Endothelial cell (in vitro differentiated cells): ENCODE measurements around the gene CDK6. TPM values are rescaled to one million over a fixed set of nuclear protein-coding genes. Genes with fewer than 3 reads are reported as not detected.

Experiments
- DNase-seq: peaks from one replicate; pipeline ENCODE4 v3.0.0; 2021; ENCODE audit warnings: low spot score
- H3K27ac Mint-ChIP-seq: one replicate; pipeline ENCODE4 v1.8.0; 2021; ENCODE audit warnings: mixed read lengths, inconsistent platforms; ENCODE audit not compliant: unreplicated experiment
- H3K27me3 Mint-ChIP-seq: one replicate; pipeline ENCODE4 v1.8.0; 2021; ENCODE audit warnings: mild to moderate bottlenecking, moderate library complexity, mixed read lengths, inconsistent platforms; ENCODE audit not compliant: unreplicated experiment
- H3K36me3 Mint-ChIP-seq: one replicate; pipeline ENCODE4 v1.8.0; 2021; ENCODE audit warnings: mild to moderate bottlenecking, low read depth, mixed read lengths, inconsistent platforms; ENCODE audit not compliant: unreplicated experiment
- H3K4me1 Mint-ChIP-seq: one replicate; pipeline ENCODE4 v1.8.0; 2021; ENCODE audit warnings: mild to moderate bottlenecking, mixed read lengths, inconsistent platforms; ENCODE audit not compliant: unreplicated experiment
- H3K4me3 Mint-ChIP-seq: one replicate; pipeline ENCODE4 v1.8.0; 2021; ENCODE audit warnings: mild to moderate bottlenecking, mixed read lengths, inconsistent platforms; ENCODE audit not compliant: unreplicated experiment
- H3K9me3 Mint-ChIP-seq: one replicate; pipeline ENCODE4 v1.8.0; 2021; ENCODE audit warnings: mixed read lengths, inconsistent platforms; ENCODE audit not compliant: unreplicated experiment
- CTCF ChIP-seq: fragments of 200-600 bp; sonication (generic); IDR thresholded peaks from one replicate; pipeline ENCODE4 v1.5.0; 2021; ENCODE audit warnings: antibody characterized with exemption; ENCODE audit not compliant: unreplicated experiment
- total RNA-seq: library from RNA; stranded (reverse); fragmentation: NEBNext Ultra II Directional; extraction: Animal tissue kit (Norgen Biotek cat#: 25700); gene quantifications from one replicate; pipeline ENCODE4 v1.2.1, GENCODE V29; 2021; ENCODE audit not compliant: unreplicated experiment

Gene CDK6
- total RNA-seq, 1 donor from 2014 or later: 32.6 TPM

- Mint-ChIP-seq H3K36me3 (no peaks in the 10 kb centered on the region), H3K4me1 (peaks cover 13% of the 10 kb centered on the region), H3K27ac (no peak overlapping the region), H3K4me3 (peak overlapping the region; percentile 84), H3K9me3 (no peaks in the 10 kb centered on the region), H3K27me3 (peaks cover 4% of the 10 kb centered on the region)
- TF ChIP-seq CTCF: no peak
- DNase-seq: no peak
Observed at GRCh38 chr7:92590711-92591310, 245.6 kb downstream of the CDK6 start.

DNA sequence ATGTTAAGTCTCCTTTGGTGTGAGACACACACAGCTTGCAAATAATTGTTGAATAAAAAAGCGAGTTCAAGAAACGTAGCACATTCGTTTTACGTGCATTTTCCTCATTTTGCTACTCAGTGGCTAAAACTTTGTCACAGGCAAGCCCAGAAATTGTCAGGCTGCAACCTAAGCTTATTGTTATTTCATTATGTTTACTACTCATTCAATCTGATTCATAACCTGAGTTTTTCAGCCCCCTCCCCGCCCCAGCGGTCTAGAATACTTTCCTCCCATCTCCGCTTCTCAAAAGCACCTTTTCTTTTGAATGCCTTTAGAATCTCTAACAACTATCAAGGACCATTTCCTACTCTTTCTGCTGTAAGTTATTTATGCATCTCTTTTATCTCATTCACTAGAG is 247.3 kb downstream of the CDK6 start:
- Mint-ChIP-seq H3K27me3 (peaks cover 4% of the 10 kb centered on the region), H3K9me3 (no peaks in the 10 kb centered on the region), H3K27ac (peak overlapping the region; percentile 8), H3K4me1 (peaks cover 13% of the 10 kb centered on the region), H3K36me3 (peaks cover 8% of the 10 kb centered on the region), H3K4me3 (peak overlapping the region; percentile 84)
- no peak for DNase-seq
- TF ChIP-seq CTCF: no peak

- no peak for DNase-seq
- Mint-ChIP-seq H3K4me3 (peak overlapping the region; percentile 81), H3K4me1 (peaks cover 13% of the 10 kb centered on the region), H3K27ac (no peak overlapping the region), H3K36me3 (peaks cover 8% of the 10 kb centered on the region), H3K9me3 (no peaks in the 10 kb centered on the region), H3K27me3 (peaks cover 4% of the 10 kb centered on the region)
- TF ChIP-seq CTCF: no peak
Observed at GRCh38 chr7:92588561-92588960, 247.8 kb downstream of the CDK6 start.

GRCh38 chr7:92586841-92587240 is 249.5 kb downstream of the CDK6 start:
- Mint-ChIP-seq H3K27me3 (peaks cover 4% of the 10 kb centered on the region), H3K4me1 (peaks cover 13% of the 10 kb centered on the region), H3K27ac (no peak overlapping the region), H3K36me3 (peaks cover 8% of the 10 kb centered on the region), H3K4me3 (no peak overlapping the region), H3K9me3 (no peaks in the 10 kb centered on the region)
- DNase-seq: no peak
- no peak for TF ChIP-seq CTCF

- no peak overlapping the region for H3K27ac Mint-ChIP-seq
- H3K4me1 Mint-ChIP-seq: peaks cover 13% of the 10 kb centered on the region
- TF ChIP-seq CTCF: no peak
- H3K4me3 Mint-ChIP-seq: no peak overlapping the region
- H3K36me3 Mint-ChIP-seq: peaks cover 8% of the 10 kb centered on the region
- no peaks in the 10 kb centered on the region for H3K9me3 Mint-ChIP-seq
- DNase-seq: no peak
- peaks cover 4% of the 10 kb centered on the region for H3K27me3 Mint-ChIP-seq
Observed at GRCh38 chr7:92586403-92586802, 250.0 kb downstream of the CDK6 start.
